LNCaP clone FGC (cell line): ENCODE data around the gene BTF3.
A peak's percentile ranks its signal among the peaks of the same experiment; 100 is the strongest.

Experiments
- DNase-seq: peaks from one replicate; pipeline ENCODE4 v3.0.0-alpha.2; 2011; ENCODE audit warnings: low read depth
- H3K4me3 ChIP-seq: 2 replicates; pipeline ENCODE4 v1.5.1; 2011; ENCODE audit warnings: mild to moderate bottlenecking, low read depth, low read length, control low read depth
- TF ChIP-seq, protein P1 (sequence below): IDR thresholded peaks from 2 replicates; pipeline ENCODE4 v1.5.1; 2012; ENCODE audit warnings: mild to moderate bottlenecking; ENCODE audit not compliant: control insufficient read depth, insufficient read depth; ENCODE audit errors: extremely low read depth

BTF3 gene

DNA sequence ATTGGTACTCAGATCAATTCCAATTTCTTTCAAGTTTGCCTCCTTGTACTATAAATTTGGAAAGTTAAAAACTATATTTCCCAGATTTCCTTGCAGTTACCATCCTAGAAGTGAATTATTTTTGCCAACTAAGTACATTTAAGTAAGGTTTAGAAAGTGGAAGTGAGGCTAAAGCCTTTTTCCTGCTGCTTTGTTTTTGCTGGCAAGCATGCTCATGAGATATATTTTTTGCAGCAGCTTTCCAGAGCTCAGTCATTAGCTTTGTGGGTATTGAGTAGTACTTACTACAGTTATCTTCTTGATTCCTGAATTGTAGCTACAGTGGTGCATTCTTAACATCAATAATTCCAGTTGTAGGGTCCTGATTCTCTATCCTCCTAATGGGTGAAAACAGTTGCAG is 3.5 kb upstream of the BTF3 start:
- TF ChIP-seq, protein P1, sequence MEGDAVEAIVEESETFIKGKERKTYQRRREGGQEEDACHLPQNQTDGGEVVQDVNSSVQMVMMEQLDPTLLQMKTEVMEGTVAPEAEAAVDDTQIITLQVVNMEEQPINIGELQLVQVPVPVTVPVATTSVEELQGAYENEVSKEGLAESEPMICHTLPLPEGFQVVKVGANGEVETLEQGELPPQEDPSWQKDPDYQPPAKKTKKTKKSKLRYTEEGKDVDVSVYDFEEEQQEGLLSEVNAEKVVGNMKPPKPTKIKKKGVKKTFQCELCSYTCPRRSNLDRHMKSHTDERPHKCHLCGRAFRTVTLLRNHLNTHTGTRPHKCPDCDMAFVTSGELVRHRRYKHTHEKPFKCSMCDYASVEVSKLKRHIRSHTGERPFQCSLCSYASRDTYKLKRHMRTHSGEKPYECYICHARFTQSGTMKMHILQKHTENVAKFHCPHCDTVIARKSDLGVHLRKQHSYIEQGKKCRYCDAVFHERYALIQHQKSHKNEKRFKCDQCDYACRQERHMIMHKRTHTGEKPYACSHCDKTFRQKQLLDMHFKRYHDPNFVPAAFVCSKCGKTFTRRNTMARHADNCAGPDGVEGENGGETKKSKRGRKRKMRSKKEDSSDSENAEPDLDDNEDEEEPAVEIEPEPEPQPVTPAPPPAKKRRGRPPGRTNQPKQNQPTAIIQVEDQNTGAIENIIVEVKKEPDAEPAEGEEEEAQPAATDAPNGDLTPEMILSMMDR, result no peak
- no peak for DNase-seq
- H3K4me3 ChIP-seq, result no peak overlapping the region

DNA sequence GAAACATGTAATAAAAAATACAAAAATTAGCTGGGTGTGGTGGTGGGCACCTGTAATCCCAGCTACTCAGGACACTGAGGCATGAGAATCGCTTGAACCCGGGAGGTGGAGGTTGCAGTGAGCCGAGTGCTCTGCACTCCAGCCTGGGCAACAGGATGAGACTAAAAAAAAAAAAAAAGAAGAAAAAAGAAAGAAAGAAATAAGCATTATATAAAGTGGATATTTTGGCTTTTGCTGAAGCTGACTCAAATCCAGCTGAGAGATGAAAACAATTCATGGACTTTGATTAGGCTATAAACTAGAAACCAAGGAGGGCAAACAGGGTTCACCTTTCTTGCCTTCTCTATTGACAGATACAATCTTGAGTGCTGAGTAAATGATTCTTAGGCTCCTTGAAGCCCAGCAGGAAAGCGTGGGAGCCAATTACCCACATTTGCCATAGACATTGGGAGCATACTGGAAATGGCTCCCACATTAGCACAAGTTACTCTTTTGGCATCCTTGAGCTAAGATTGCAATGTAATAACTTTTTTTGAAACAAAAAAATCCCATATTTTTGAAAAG is 2.4 kb upstream of the BTF3 start:
- DNase-seq, result peak; percentile 74
- TF ChIP-seq, protein P1, result no peak
- no peak overlapping the region for H3K4me3 ChIP-seq

DNA sequence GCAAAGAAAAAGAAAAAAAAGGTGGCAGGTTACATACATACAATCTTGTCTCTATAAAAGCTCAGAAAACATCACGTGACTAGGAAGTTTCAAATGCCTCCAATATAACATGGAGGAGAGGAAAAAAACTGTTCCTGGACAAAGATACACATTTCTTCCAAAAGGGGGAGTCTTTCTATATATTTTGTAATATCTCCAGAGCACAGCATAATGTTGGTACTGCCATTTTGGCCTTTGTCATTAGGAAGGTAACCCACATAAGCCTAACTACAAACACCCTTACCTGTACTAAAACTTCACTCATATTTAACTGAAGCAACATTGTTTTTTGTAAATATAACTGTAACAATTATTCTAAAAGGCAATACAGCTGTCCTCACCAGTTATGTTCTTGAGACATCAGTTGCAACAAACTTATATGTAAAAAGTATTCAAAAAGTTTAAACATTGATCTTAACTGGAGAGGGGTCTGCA is 1.2 kb upstream of the BTF3 start:
- peak overlapping the region; percentile 72 for H3K4me3 ChIP-seq
- TF ChIP-seq, protein P1, result peak; percentile 37
- peak; percentile 90 for DNase-seq

DNA sequence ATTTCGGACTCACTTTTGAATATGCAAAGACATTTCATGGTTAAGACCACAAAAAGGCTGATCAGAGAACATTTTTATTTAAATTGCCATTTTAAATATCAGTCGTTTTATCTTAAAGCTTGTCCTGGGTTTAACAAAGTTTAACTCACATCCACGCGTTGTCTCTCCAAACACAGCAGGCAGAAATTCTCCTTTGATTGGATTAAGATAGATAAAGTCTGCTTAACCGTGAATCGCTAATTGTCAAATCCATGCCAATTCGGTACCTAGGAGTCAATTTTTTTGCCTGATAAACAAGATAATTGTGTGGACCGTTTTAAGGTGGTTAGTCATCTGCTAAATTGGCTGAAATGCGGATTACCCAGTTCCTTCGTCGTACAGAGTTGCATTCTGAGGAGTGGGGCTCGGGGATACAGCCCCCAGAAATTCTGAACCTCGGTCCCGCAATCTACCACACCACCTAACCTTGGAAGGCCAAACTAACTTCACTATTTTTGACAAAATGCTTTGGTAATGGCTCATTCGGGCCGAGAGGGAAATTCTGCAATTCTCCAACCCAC is 665 bp upstream of the BTF3 start:
- peak overlapping the region; percentile 72 for H3K4me3 ChIP-seq
- DNase-seq, result no peak
- TF ChIP-seq, protein P1, result no peak

DNA sequence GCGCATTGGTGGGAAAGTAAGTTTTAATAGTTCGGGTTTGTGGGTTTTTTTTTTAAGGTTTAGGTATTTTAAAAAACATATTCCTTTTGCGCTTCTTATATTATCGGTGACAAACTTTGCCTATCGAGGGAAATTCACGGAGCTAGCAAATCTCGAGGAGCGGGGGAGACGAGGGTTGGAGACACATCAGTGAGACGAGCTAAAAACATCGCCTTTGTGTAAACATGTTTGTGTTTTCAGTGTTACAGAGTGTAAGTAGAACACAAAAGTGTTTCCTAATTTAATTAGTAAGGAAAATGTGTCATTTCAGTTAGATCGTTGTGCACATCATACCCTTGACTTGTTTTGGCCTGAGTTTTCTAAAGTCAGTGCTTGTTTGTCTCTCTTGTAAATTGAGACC is 945 bp downstream of the BTF3 start:
- no peak for DNase-seq
- peak overlapping the region; percentile 72 for H3K4me3 ChIP-seq
- TF ChIP-seq, protein P1, result no peak

DNA sequence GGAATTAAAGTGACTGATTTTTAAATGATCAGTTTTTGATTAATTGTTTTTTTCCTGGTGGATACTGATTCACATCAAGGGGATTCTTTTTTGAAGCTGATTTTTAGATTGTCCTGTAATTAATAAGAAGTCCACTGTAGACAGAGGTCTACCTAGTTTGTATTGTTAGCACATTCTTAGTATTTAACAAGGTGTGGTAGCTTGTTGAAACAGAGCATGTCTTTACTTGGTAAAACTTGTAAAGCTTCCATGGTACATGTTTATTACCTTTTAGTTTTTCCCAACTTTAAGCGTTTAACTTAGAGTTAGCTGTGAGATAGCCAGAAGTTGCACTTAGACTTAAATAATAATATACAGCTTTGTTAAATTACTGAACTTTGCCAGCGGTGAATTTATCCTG is 1.5 kb downstream of the BTF3 start:
- peak overlapping the region; percentile 72 for H3K4me3 ChIP-seq
- TF ChIP-seq, protein P1, result no peak
- no peak for DNase-seq

DNA sequence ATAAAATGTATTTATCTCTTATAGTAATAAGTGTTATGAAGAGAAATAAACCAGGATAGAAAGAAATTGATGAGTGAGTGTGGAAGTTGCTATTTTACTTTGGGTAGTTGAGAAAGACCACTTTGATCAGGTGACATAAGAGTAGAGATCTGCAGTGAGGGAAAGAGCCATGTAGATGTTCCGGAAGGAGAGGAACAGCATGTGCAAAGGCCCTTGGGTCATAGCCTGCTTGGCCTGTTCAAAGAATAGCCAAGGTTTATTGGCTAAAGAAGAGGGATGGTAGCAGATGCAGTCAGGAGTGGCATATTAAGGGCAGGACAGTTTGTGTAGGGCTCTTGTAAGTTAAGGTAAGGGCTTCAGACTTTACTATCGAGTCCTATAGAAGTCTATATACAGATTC is 3.2 kb downstream of the BTF3 start:
- DNase-seq, result no peak
- H3K4me3 ChIP-seq, result no peak overlapping the region
- TF ChIP-seq, protein P1, result no peak
